Smooth muscle cell (in vitro differentiated cells): Measurements from ENCODE around the gene IL18RAP. TPM values are rescaled to one million over a fixed set of nuclear protein-coding genes. Genes with fewer than 3 reads are reported as not detected.

Experiments
- DNase-seq: peaks from one replicate; lab custom pipeline; 2025; ENCODE audit not compliant: unreplicated experiment; lab: John Stamatoyannopoulos, UW
- H2AFZ ChIP-seq: fragments of 200-600 bp; sonication (generic); 2 replicates; pipeline ENCODE4 v1.6.0; 2016; ENCODE audit warnings: antibody characterized with exemption, low read depth, mild to moderate bottlenecking
- H3F3A ChIP-seq: fragments of 200-600 bp; sonication (generic); 2 replicates; pipeline ENCODE4 v1.6.0; 2017; ENCODE audit warnings: antibody characterized with exemption, low read depth
- H3K27ac ChIP-seq: fragments of 200-600 bp; sonication (generic); 2 replicates; pipeline ENCODE4 v1.5.1; 2016; ENCODE audit warnings: low read depth, mild to moderate bottlenecking
- H3K27me3 ChIP-seq: fragments of 200-600 bp; sonication (generic); 2 replicates; pipeline ENCODE4 v1.6.1; 2016; ENCODE audit warnings: low read depth, mild to moderate bottlenecking
- H3K36me3 ChIP-seq: fragments of 200-600 bp; sonication (generic); 2 replicates; pipeline ENCODE4 v1.5.1; 2016; ENCODE audit warnings: low read depth
- H3K4me1 ChIP-seq: fragments of 200-600 bp; sonication (generic); 2 replicates; pipeline ENCODE4 v1.5.1; 2016; ENCODE audit warnings: low read depth
- H3K4me2 ChIP-seq: fragments of 200-600 bp; sonication (generic); 2 replicates; pipeline ENCODE4 v1.6.0; 2016; ENCODE audit warnings: mild to moderate bottlenecking
- H3K4me3 ChIP-seq: fragments of 200-600 bp; sonication (generic); 2 replicates; pipeline ENCODE4 v1.5.1; 2016; ENCODE audit warnings: mild to moderate bottlenecking
- H3K79me2 ChIP-seq: fragments of 200-600 bp; sonication (generic); 2 replicates; pipeline ENCODE4 v1.6.0; 2016; ENCODE audit warnings: low read depth, mild to moderate bottlenecking
- H3K9ac ChIP-seq: fragments of 200-600 bp; sonication (generic); 2 replicates; pipeline ENCODE4 v1.6.0; 2016; ENCODE audit warnings: low read depth
- H3K9me3 ChIP-seq: fragments of 200-600 bp; sonication (generic); replicated peaks from 2 replicates; pipeline ENCODE4 v1.5.1; 2016; ENCODE audit warnings: low read depth
- H4K20me1 ChIP-seq: fragments of 200-600 bp; sonication (generic); 2 replicates; pipeline ENCODE4 v1.6.0; 2016; ENCODE audit warnings: low read depth
- CTCF ChIP-seq: fragments of 200-600 bp; sonication (generic); IDR thresholded peaks from 2 replicates; pipeline ENCODE4 v1.5.1; 2017; ENCODE audit warnings: borderline replicate concordance, mild to moderate bottlenecking, antibody characterized with exemption; ENCODE audit not compliant: insufficient read depth, poor library complexity, severe bottlenecking
- WGBS: methylation state at CpG from one replicate; pipeline ENCODE4 v1.1.7; 2016; ENCODE audit warnings: low lambda C conversion rate; 5-methylcytosine and 5-hydroxymethylcytosine counted together
- polyA plus RNA-seq: library from polyadenylated mRNA; unstranded; fragments of >200 nt; fragmentation: Nextera tagmentation; extraction: Ambion mirVana; gene quantifications from 2 replicates; pipeline ENCODE4 v1.2.1, GENCODE V29; 2016
- total RNA-seq: library from RNA; depleted of rRNA; stranded (reverse); fragments of >200 nt; gene quantifications from 2 replicates; pipeline ENCODE4 v1.2.3, GENCODE V29; 2014

IL18RAP gene
- total and polyA plus RNA-seq, 2 experiments from 2014 or later: not detected

- Histone ChIP-seq H3K79me2 (no peaks in the 10 kb centered on the region), H3K4me2 (no peak overlapping the region), H4K20me1 (no peaks in the 10 kb centered on the region), H3K4me1 (no peaks in the 10 kb centered on the region), H3K9ac (no peak overlapping the region), H3K27ac (no peak overlapping the region), H2AFZ (no peak overlapping the region), H3F3A (no peaks in the 10 kb centered on the region), H3K36me3 (no peaks in the 10 kb centered on the region), H3K4me3 (no peak overlapping the region), H3K9me3 (no peaks in the 10 kb centered on the region), H3K27me3 (no peaks in the 10 kb centered on the region)
- TF ChIP-seq CTCF: no peak
- DNase-seq: no peak
- 96% methylated on average over 2 of the region's 2 CpGs for WGBS
Observed at GRCh38 chr2:102391565-102391964, 31.4 kb upstream of the IL18RAP start.

- Histone ChIP-seq H3K4me3 (no peak overlapping the region), H2AFZ (no peak overlapping the region), H3K27ac (no peak overlapping the region), H3K9ac (no peak overlapping the region), H3K9me3 (no peaks in the 10 kb centered on the region), H3K36me3 (no peaks in the 10 kb centered on the region), H3K4me2 (no peak overlapping the region), H3K27me3 (no peaks in the 10 kb centered on the region), H3K79me2 (no peaks in the 10 kb centered on the region), H3F3A (no peaks in the 10 kb centered on the region), H4K20me1 (no peaks in the 10 kb centered on the region), H3K4me1 (no peaks in the 10 kb centered on the region)
- TF ChIP-seq CTCF: no peak
- no peak for DNase-seq
- 94% methylated on average over 3 of the region's 3 CpGs for WGBS
Observed at GRCh38 chr2:102392096-102392495, 30.9 kb upstream of the IL18RAP start.

GRCh38 chr2:102392942-102393341 lies 30.0 kb upstream of the IL18RAP start:
- Histone ChIP-seq H3K27me3 (no peaks in the 10 kb centered on the region), H3K9ac (no peak overlapping the region), H2AFZ (no peak overlapping the region), H3K9me3 (no peaks in the 10 kb centered on the region), H3K4me3 (no peak overlapping the region), H3K4me1 (no peaks in the 10 kb centered on the region), H3K36me3 (no peaks in the 10 kb centered on the region), H3F3A (no peaks in the 10 kb centered on the region), H3K27ac (no peak overlapping the region), H4K20me1 (no peaks in the 10 kb centered on the region), H3K4me2 (no peak overlapping the region), H3K79me2 (no peaks in the 10 kb centered on the region)
- WGBS: 81% methylated on average over 1 of the region's 1 CpG
- TF ChIP-seq CTCF: no peak
- no peak for DNase-seq

GRCh38 chr2:102396012-102396411 lies 26.9 kb upstream of the IL18RAP start:
- no peaks in the 10 kb centered on the region for H3K9me3 ChIP-seq
- no peak overlapping the region for H3K9ac ChIP-seq
- H3K27me3 ChIP-seq: no peaks in the 10 kb centered on the region
- no peaks in the 10 kb centered on the region for H3F3A ChIP-seq
- H4K20me1 ChIP-seq: no peaks in the 10 kb centered on the region
- no peaks in the 10 kb centered on the region for H3K4me1 ChIP-seq
- no peaks in the 10 kb centered on the region for H3K79me2 ChIP-seq
- TF ChIP-seq CTCF: no peak
- no peak overlapping the region for H3K4me3 ChIP-seq
- H3K36me3 ChIP-seq: no peaks in the 10 kb centered on the region
- no peak overlapping the region for H3K27ac ChIP-seq
- no peak overlapping the region for H2AFZ ChIP-seq
- H3K4me2 ChIP-seq: no peak overlapping the region
- no peak for DNase-seq
- WGBS: 91% methylated on average over 2 of the region's 2 CpGs
